ENCODE data around the gene GNB5. TPM values are rescaled to one million over a fixed set of nuclear protein-coding genes. Genes with fewer than 3 reads are reported as not detected.

GNB5 gene
- total and polyA plus RNA-seq, 2 of the 13 experiments (the other 11 are each of a cell fraction or from before 2014, with no cell fraction given): 13.7 to 14.4 TPM

GRCh38 chr15:52153900-52154895, 37.0 kb downstream of the GNB5 start:
- Histone ChIP-seq H3K4me1 (ENCODE audit: insufficient read depth, low read length) (peaks cover 21% of the 10 kb centered on the region), H3K27ac (ENCODE audit: extremely low read length, insufficient read depth, low read length) (no peak overlapping the region), H2AFZ (ENCODE audit: low read length) (no peak overlapping the region), H3K79me2 (ENCODE audit: insufficient read depth, low read length) (no peaks in the 10 kb centered on the region), H3K4me3 (replicated peaks in 1 of 3; ENCODE audit: insufficient read depth in 1 of 3, low read depth in 2 of 3, low read length in 3 of 3) (no peak overlapping the region), H3K4me2 (ENCODE audit: low read depth, low read length) (no peak overlapping the region), H3K27me3 (ENCODE audit: control insufficient read depth in 1 of 2, insufficient read depth in 2 of 2, low read length in 2 of 2) (no peaks in the 10 kb centered on the region), H3K9ac (ENCODE audit: insufficient read depth, low read depth, low read length) (no peak overlapping the region), H3K9me3 (ENCODE audit: low read length) (no peaks in the 10 kb centered on the region), H4K20me1 (ENCODE audit: insufficient read depth, low read length) (no peaks in the 10 kb centered on the region), H3K36me3 (replicated peaks in 1 of 2; ENCODE audit: control insufficient read depth in 1 of 2, insufficient read depth in 2 of 2, low read length in 2 of 2) (peaks cover 2 to 4% of the 10 kb centered on the region in 2 experiments; a peak in 2 of 5 replicates)
- TF ChIP-seq ZNF629 (CRISPR knock-in tag; conservative IDR thresholded peaks at IDR 0.05) (peak; percentile 74), ADNP (CRISPR knock-in tag; IDR thresholded peaks at IDR 0.05) (no peak)
- DNase-seq (ENCODE audit: low spot score) (no peak), ATAC-seq (no peak), FAIRE-seq (no peak)
- BruUV-seq (replicated peaks): no TSS peak
- intact Hi-C loops (cut with micrococcal nuclease; ENCODE audit: unreplicated experiment) (no loop called here), in situ Hi-C loops (cut with HindIII; ENCODE audit: extremely low pct_ligation_motif_present, low pct_unique_long_range_greater_than_20kb) (no loop called here)
- ChIA-PET CTCF (ENCODE audit: low intra/inter-chr PET ratio, low total read pairs) (no interaction called here), POLR2A (no interaction called here)
- WGBS (ENCODE audit: low lambda C conversion rate): 99% methylated on average over 12 of the region's 12 CpGs

GRCh38 chr15:52151353-52151752, 39.8 kb downstream of the GNB5 start:
- ChIA-PET CTCF (ENCODE audit: low intra/inter-chr PET ratio, low total read pairs) (no interaction called here), POLR2A (no interaction called here)
- Histone ChIP-seq H3K27ac (ENCODE audit: extremely low read length, insufficient read depth, low read length) (no peak overlapping the region), H3K4me1 (ENCODE audit: insufficient read depth, low read length) (peaks cover 11% of the 10 kb centered on the region), H3K9me3 (ENCODE audit: low read length) (no peaks in the 10 kb centered on the region), H3K4me3 (replicated peaks in 1 of 3; ENCODE audit: insufficient read depth in 1 of 3, low read depth in 2 of 3, low read length in 3 of 3) (no peak overlapping the region), H3K79me2 (ENCODE audit: insufficient read depth, low read length) (no peaks in the 10 kb centered on the region), H3K27me3 (ENCODE audit: control insufficient read depth in 1 of 2, insufficient read depth in 2 of 2, low read length in 2 of 2) (no peaks in the 10 kb centered on the region), H3K4me2 (ENCODE audit: low read depth, low read length) (no peak overlapping the region), H3K9ac (ENCODE audit: insufficient read depth, low read depth, low read length) (no peak overlapping the region), H3K36me3 (replicated peaks in 1 of 2; ENCODE audit: control insufficient read depth in 1 of 2, insufficient read depth in 2 of 2, low read length in 2 of 2) (peaks cover 2 to 4% of the 10 kb centered on the region in 2 experiments; a peak in 3 of 5 replicates), H2AFZ (ENCODE audit: low read length) (no peak overlapping the region), H4K20me1 (ENCODE audit: insufficient read depth, low read length) (no peaks in the 10 kb centered on the region)
- WGBS (ENCODE audit: low lambda C conversion rate): 91% methylated on average over 3 of the region's 4 CpGs
- intact Hi-C loops (cut with micrococcal nuclease; ENCODE audit: unreplicated experiment): no loop called here
- DNase-seq (ENCODE audit: low spot score): no peak
- in situ Hi-C loops (cut with HindIII; ENCODE audit: extremely low pct_ligation_motif_present, low pct_unique_long_range_greater_than_20kb): no loop called here
- FAIRE-seq: no peak
- BruUV-seq (replicated peaks): no TSS peak
- ATAC-seq: no peak
- TF ChIP-seq ZFP1 (CRISPR knock-in tag; IDR thresholded peaks at IDR 0.05): no peak
- no peak for TF ChIP-seq ATF7-NPFF (CRISPR knock-in tag; IDR thresholded peaks at IDR 0.05; ENCODE audit: low read depth)
- TF ChIP-seq YY1 (IDR thresholded peaks at IDR 0.05; ENCODE audit: insufficient read depth, insufficient replicate concordance, low read depth, low read length): no peak
- no peak for TF ChIP-seq RBFOX2 (IDR thresholded peaks at IDR 0.05; ENCODE audit: low read depth, low read length)
- TF ChIP-seq CREBL2 (CRISPR knock-in tag; IDR thresholded peaks at IDR 0.05; ENCODE audit: borderline replicate concordance): no peak
- no peak for TF ChIP-seq ZSCAN31 (CRISPR knock-in tag; IDR thresholded peaks at IDR 0.05; ENCODE audit: low read depth)
- TF ChIP-seq ZNF616 (CRISPR knock-in tag; IDR thresholded peaks at IDR 0.05; ENCODE audit: low read depth): no peak
- no peak for TF ChIP-seq ZNF557 (CRISPR knock-in tag; IDR thresholded peaks at IDR 0.05)
- TF ChIP-seq ZNF224 (CRISPR knock-in tag; IDR thresholded peaks at IDR 0.05): no peak
- no peak for TF ChIP-seq ARID3A (IDR thresholded peaks at IDR 0.05; ENCODE audit: low read depth, low read length)
- TF ChIP-seq CSRNP1 (CRISPR knock-in tag; IDR thresholded peaks at IDR 0.05): no peak
- no peak for TF ChIP-seq ZMAT3 (CRISPR knock-in tag; conservative IDR thresholded peaks at IDR 0.05)
- TF ChIP-seq ZNF790 (CRISPR knock-in tag; IDR thresholded peaks at IDR 0.05; ENCODE audit: borderline replicate concordance): no peak

All from HepG2 (cell line).